CD4-positive, alpha-beta T cell treated with Interleukin-12 subunit alpha and Interleukin-12 subunit beta, for 1 hour (primary cell): Measurements from ENCODE around the gene PARM1.
A peak's percentile ranks its signal among the peaks of the same experiment; 100 is the strongest.

ENCODE experiments used
- DNase-seq: peaks from one replicate; pipeline ENCODE4 v3.0.0-alpha.2; 2020

Gene PARM1

GRCh38 chr4:75036046-75036830, 103.3 kb downstream of the PARM1 start:
- peak; percentile 6 for DNase-seq

DNA sequence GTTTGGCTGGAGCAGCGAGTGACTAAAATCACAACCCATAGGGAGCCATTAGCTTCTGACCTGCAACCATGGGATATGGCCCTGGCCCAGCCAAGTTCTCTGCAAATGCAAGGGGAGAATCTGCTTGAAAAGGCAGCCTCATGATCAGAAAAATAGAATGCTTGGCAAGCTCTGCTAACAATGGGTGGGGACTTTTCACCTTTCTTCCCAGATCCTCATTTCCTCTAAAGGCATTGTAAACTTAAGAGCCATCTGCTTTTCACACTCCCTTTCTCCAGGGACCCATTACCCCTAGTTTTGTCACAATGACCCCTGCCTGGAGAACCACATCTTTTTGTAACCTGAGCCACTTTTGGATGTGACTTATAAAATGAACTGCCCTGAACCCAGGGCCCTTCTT, 104.3 kb downstream of the PARM1 start:
- DNase-seq: no peak

DNA sequence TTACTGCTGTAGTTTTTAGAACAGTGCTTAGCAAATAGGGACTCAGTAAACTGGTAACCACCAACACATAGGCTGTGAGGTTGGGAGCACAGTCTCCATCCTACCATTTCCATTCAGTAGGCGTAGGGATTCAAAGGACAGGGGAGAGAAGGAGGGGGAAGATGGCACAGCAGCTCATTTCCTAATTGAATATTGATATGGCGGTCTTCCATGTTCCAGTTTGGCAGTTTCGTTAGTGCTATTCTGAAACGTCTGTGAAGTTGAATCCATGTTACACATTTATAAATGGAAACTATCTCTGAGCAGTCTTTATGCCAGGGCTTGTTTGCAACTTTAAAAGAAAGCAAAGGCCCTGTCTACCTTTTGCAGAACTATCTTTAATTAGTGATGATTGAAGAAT, 105.5 kb downstream of the PARM1 start:
- no peak for DNase-seq

DNA sequence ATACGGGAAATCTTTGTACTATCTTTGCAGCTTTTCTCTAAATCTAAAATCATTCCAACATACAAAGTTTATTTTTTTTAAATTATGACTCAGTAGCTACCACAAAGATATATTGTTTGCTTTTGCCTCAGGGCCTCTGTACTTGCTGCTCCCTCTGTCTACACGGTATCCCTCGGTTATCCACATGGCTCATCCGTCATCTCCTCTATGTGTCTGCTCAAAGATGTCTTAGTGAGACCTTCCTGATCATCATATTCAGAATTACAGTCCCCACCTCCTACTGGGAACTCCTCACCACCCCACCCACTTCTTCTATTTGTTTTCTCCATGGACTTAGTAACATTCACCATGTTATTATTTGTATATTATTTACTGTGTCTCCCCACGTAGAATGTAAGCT, 107.8 kb downstream of the PARM1 start:
- DNase-seq: no peak

DNA sequence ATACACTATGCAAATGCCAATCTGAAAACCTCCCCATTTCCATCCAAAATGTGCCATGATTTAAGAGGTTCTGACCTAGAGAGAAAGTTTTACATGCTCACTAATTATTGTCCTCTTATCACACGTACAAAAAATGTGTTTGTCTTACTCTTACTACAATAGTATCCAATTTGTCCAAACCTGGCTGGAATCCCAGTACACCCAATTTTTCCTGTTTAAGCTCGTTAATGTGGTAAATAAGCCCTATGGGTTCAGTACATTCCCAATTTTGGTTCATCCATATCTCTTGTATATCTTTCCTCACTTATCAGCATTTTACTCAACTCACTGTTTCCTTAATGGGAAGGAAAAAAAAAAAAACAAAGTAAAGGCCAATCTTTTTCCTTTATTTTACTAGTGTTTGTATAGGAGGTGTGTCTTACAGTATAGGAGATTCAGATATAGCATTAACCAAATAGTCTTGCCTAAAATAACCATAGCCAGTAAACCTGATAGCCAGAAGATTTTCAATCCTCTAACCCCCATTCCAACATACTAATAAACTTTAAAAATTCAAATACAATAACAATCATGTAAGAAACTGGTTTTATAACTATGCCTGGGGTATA, 109.8 kb downstream of the PARM1 start:
- no peak for DNase-seq

GRCh38 chr4:75046226-75046625, 113.3 kb downstream of the PARM1 start:
- DNase-seq: no peak

DNA sequence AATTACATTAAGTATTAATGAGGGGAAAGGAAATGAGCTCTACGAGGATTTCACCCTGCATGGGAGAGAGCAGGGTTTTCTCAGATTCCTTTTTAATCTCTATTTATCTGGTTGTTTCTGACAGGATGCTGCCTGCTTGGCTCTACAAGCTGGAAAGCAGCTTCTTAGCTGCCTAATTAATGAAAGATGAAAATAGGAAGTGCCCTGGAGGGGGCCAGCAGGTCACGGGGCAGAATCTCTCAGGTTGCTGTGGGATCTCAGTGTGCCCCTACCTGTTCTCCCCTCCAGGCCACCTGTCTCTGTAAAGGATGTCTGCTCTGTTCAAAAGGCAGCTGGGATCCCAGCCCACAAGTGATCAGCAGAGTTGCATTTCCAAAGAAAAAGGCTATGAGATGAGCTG, 113.7 kb downstream of the PARM1 start:
- DNase-seq: no peak

- DNase-seq: no peak
Observed at GRCh38 chr4:75048208-75048879, 115.4 kb downstream of the PARM1 start.

- DNase-seq: no peak
Observed at GRCh38 chr4:75051431-75051830, 118.5 kb downstream of the PARM1 start.

GRCh38 chr4:75053352-75053751, 120.4 kb downstream of the PARM1 start:
- DNase-seq: no peak

DNA sequence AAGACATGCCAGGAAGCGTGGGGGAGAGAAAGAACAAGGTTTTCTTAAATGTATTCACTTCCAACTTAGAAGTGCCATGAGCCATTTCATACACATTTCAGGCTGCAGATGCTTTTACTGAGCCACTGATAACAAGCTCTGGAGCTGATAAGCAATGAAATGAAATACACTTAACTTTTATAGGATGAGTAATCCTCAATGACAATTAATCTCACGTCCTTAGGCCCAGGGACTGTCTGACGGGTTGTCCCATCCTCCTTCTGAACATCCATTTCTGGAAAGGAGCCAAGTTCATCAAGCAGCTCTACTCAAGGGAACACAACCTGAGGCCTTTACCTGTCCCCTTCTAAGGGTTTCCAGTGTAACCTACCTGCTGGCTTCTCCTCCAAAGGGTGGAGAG, 121.2 kb downstream of the PARM1 start:
- no peak for DNase-seq

- no peak for DNase-seq
Observed at GRCh38 chr4:75056277-75056676, 123.4 kb downstream of the PARM1 start.

- no peak for DNase-seq
Observed at GRCh38 chr4:75057369-75057768, 124.5 kb downstream of the PARM1 start.

- no peak for DNase-seq
Observed at GRCh38 chr4:75058486-75058885, 125.6 kb downstream of the PARM1 start.

DNA sequence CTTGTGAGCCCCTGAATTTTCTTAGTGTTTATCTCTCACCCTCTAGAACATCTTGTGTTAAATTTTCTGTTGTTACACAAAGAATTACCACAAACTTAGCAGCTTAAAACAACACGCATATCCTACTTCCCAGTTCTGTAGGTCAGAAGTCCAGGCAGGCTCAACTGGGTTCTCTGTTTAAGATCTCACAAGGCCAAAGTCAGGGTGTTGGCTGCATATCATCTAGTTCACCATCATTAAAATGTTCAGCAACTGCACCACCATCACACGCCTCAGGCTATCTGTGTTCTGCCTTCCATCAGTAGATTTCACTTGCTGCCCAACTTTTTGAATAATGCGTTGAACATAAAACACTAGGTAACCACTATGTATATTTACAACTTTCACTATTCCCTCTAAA, 130.5 kb downstream of the PARM1 start:
- DNase-seq: no peak

DNA sequence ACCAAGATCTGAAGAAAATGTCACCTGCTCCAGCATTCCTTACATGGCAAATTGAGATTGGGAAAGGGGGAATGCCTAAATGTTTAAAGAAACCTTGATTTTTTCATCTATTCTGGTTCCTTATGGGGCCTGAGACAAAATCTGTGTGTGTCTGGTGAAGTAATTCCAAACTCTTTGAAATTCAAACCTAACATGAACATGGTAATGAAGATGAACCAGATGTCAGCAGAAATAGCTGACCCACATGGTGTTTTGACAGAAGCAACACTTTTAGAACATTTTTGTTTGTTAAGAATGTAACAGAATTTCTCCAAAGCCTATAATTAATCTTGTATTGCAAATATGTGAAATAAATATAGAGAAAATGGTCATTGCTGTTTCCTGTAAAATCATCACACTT, 133.0 kb downstream of the PARM1 start:
- no peak for DNase-seq

DNA sequence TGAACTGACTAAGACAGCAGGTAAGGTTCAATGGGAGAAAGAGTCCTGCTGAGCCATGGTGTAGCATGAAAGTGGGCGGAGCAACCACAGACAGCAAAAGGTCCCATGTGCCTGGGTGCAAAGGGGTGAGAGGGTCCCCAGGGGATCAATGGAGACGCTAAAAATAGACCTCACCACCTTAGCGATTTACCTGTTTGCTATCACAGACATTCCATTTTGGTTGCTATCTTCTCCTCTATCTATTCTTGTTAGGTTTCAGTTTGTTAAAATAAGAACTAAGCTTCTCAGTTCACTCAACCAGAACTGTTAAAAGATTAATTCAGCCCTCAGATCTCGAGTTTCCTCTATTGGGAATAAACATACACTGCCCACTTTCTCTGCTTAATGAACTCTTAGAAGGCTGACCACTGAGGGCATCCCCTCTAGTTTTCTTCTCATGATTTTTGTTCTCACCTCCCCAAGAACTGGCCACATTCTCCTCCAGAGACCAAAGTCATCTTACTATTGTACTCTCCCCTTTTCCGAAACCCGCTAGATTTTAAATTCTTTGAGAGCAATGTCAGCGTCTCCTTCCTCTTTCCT, 136.7 kb downstream of the PARM1 start:
- DNase-seq: no peak

- DNase-seq: no peak
Observed at GRCh38 chr4:75071317-75071716, 138.4 kb downstream of the PARM1 start.

DNA sequence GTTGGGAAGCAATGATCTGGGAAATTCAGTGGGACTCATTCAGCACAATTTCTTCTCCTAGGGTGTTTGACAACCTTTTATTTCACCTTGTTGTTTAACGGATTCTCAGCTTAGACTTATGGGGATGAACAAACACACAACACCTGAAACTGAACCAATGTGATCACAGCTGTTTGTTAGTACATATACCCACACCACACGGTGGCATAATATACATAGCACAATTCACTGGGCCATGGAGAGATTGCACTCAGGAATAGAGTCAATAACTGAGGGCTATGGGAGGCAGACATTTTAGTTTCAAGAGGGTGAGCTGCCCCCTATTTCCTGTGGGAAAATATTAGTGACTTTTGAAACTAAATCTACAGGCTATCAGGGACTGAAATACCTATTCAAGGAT, 148.0 kb downstream of the PARM1 start:
- no peak for DNase-seq

- no peak for DNase-seq
Observed at GRCh38 chr4:75081561-75081960, 148.6 kb downstream of the PARM1 start.

GRCh38 chr4:75087416-75087815, 154.5 kb downstream of the PARM1 start:
- DNase-seq: no peak

DNA sequence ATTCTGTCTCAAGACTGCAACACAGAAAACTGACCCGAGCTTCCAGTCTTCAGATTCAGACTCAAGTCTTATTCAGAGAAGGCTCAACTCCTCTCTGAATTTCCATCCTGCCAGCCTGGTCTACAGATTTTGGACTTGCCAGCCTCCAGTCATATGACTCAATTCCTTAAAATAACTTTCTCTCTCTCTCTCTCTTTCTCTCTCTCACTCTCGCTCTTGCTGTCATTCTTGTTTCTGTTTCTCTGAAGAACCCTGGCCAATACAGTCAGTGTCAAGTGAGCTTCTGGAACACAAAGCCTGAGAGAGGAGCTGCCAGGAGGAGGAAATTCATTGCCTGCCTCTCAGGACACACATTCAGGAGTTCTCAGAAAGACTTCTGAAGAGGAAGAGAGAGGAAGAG, 154.9 kb downstream of the PARM1 start:
- DNase-seq: no peak

- no peak for DNase-seq
Observed at GRCh38 chr4:75089206-75089605, 156.3 kb downstream of the PARM1 start.

GRCh38 chr4:75099321-75099720, 166.4 kb downstream of the PARM1 start:
- no peak for DNase-seq
